Duodenal mucosa (tissue), 2 donors: Measurements from ENCODE around the gene ACSL4.

Source experiments
- H3K27ac ChIP-seq: one replicate; pipeline ENCODE4 v1.7.0; 2013; ENCODE audit warnings: low read depth, low read length
- H3K27me3 ChIP-seq, 2 donors: one replicate each; pipeline ENCODE4 v1.7.0; 2013; ENCODE audit warnings: low read length in 2 of 2, control low read depth in 1 of 2; ENCODE audit not compliant: insufficient read depth in 2 of 2, control insufficient read depth in 1 of 2
- H3K36me3 ChIP-seq, 2 donors: one replicate each; pipeline ENCODE4 v1.7.0; 2013; ENCODE audit warnings: low read length in 2 of 2, control low read depth in 1 of 2; ENCODE audit not compliant: insufficient read depth in 2 of 2, control insufficient read depth in 1 of 2
- H3K4me1 ChIP-seq, 2 donors: one replicate each; pipeline ENCODE4 v1.7.0; 2013; ENCODE audit warnings: low read length in 2 of 2, control low read depth in 1 of 2; ENCODE audit not compliant: insufficient read depth in 2 of 2, control insufficient read depth in 1 of 2
- H3K4me3 ChIP-seq, 2 donors: one replicate each; pipeline ENCODE4 v1.7.0; 2013; ENCODE audit warnings: low read length in 2 of 2, low read depth in 1 of 2
- H3K9ac ChIP-seq, 2 donors: one replicate each; pipeline ENCODE4 v1.7.0; 2013; ENCODE audit warnings: low read length in 2 of 2, low read depth in 1 of 2
- H3K9me3 ChIP-seq, 2 donors: one replicate each; pipeline ENCODE4 v1.7.0; 2013; ENCODE audit warnings: low read length in 2 of 2, control low read depth in 1 of 2; ENCODE audit not compliant: control insufficient read depth in 1 of 2

The ACSL4 gene

GRCh38 chrX:109732807-109733612 is at the start of gene ACSL4:
Gene ACSL4, minus strand, starts transcription at chrX:109733257. Its CDS starts 49,894 bp downstream, at chrX:109683363.
- peak within 1 kb of the TSS; percentile 80 to 94 for H3K9ac ChIP-seq
- no peaks in the 10 kb centered on the region for H3K9me3 ChIP-seq
- no peaks in the 10 kb centered on the region for H3K36me3 ChIP-seq
- peak within 1 kb of the TSS; percentile 89 for H3K27ac ChIP-seq
- no peaks in the 10 kb centered on the region for H3K27me3 ChIP-seq
- peak within 1 kb of the TSS; percentile 91 to 98 for H3K4me3 ChIP-seq
- peaks cover 0 to 4% of the 10 kb centered on the region in 2 donors for H3K4me1 ChIP-seq

GRCh38 chrX:109777749-109778148 is 44.7 kb upstream of the ACSL4 start:
- H3K4me1 ChIP-seq = no peaks in the 10 kb centered on the region

GRCh38 chrX:109776986-109777385 is 43.9 kb upstream of the ACSL4 start:
- Histone ChIP-seq H3K4me3 (no peak overlapping the region), H3K36me3 (no peaks in the 10 kb centered on the region), H3K4me1 (no peaks in the 10 kb centered on the region), H3K9me3 (no peaks in the 10 kb centered on the region), H3K27me3 (no peaks in the 10 kb centered on the region), H3K9ac (no peak overlapping the region), H3K27ac (no peak overlapping the region)

More at GRCh38 chrX:109777749-109778148, 44.7 kb upstream of the ACSL4 start:
- H3K36me3 ChIP-seq = no peaks in the 10 kb centered on the region
- H3K9ac ChIP-seq = no peak overlapping the region
- H3K4me3 ChIP-seq = no peak overlapping the region
- H3K27ac ChIP-seq = no peak overlapping the region
- H3K27me3 ChIP-seq = no peaks in the 10 kb centered on the region
- no peaks in the 10 kb centered on the region for H3K9me3 ChIP-seq

- H3K4me1 ChIP-seq = no peaks in the 10 kb centered on the region
- H3K4me3 ChIP-seq = no peak overlapping the region
- no peaks in the 10 kb centered on the region for H3K36me3 ChIP-seq
- H3K9ac ChIP-seq = no peak overlapping the region
- H3K27me3 ChIP-seq = no peaks in the 10 kb centered on the region
- no peaks in the 10 kb centered on the region for H3K9me3 ChIP-seq
- no peak overlapping the region for H3K27ac ChIP-seq
Measured at GRCh38 chrX:109776432-109776831, 43.4 kb upstream of the ACSL4 start.

GRCh38 chrX:109775386-109775785 is 42.3 kb upstream of the ACSL4 start:
- Histone ChIP-seq H3K4me3 (no peak overlapping the region), H3K27ac (no peak overlapping the region), H3K9ac (no peak overlapping the region), H3K36me3 (no peaks in the 10 kb centered on the region), H3K4me1 (no peaks in the 10 kb centered on the region), H3K27me3 (no peaks in the 10 kb centered on the region), H3K9me3 (no peaks in the 10 kb centered on the region)

- H3K27ac ChIP-seq = no peak overlapping the region
- no peaks in the 10 kb centered on the region for H3K36me3 ChIP-seq
- no peak overlapping the region for H3K4me3 ChIP-seq
Measured at GRCh38 chrX:109774706-109775105, 41.6 kb upstream of the ACSL4 start.

GRCh38 chrX:109774136-109774535 is 41.1 kb upstream of the ACSL4 start:
- Histone ChIP-seq H3K4me1 (no peaks in the 10 kb centered on the region), H3K27ac (no peak overlapping the region), H3K27me3 (no peaks in the 10 kb centered on the region), H3K9me3 (no peaks in the 10 kb centered on the region), H3K4me3 (no peak overlapping the region), H3K9ac (no peak overlapping the region), H3K36me3 (no peaks in the 10 kb centered on the region)

More at GRCh38 chrX:109774706-109775105, 41.6 kb upstream of the ACSL4 start:
- H3K4me1 ChIP-seq = no peaks in the 10 kb centered on the region
- H3K9me3 ChIP-seq = no peaks in the 10 kb centered on the region
- H3K9ac ChIP-seq = no peak overlapping the region
- H3K27me3 ChIP-seq = no peaks in the 10 kb centered on the region

- H3K4me3 ChIP-seq = no peak overlapping the region
- H3K9ac ChIP-seq = no peak overlapping the region
- no peaks in the 10 kb centered on the region for H3K4me1 ChIP-seq
- no peaks in the 10 kb centered on the region for H3K9me3 ChIP-seq
- no peaks in the 10 kb centered on the region for H3K36me3 ChIP-seq
- H3K27me3 ChIP-seq = no peaks in the 10 kb centered on the region
- H3K27ac ChIP-seq = no peak overlapping the region
Measured at GRCh38 chrX:109773374-109773773, 40.3 kb upstream of the ACSL4 start.

GRCh38 chrX:109770780-109771179 is 37.7 kb upstream of the ACSL4 start:
- no peaks in the 10 kb centered on the region for H3K9me3 ChIP-seq
- H3K27me3 ChIP-seq = no peaks in the 10 kb centered on the region
- no peak overlapping the region for H3K27ac ChIP-seq
- no peaks in the 10 kb centered on the region for H3K4me1 ChIP-seq
- H3K36me3 ChIP-seq = no peaks in the 10 kb centered on the region
- no peak overlapping the region for H3K9ac ChIP-seq
- H3K4me3 ChIP-seq = no peak overlapping the region

- H3K4me1 ChIP-seq = no peaks in the 10 kb centered on the region
- H3K9me3 ChIP-seq = no peaks in the 10 kb centered on the region
- H3K36me3 ChIP-seq = no peaks in the 10 kb centered on the region
- H3K27ac ChIP-seq = no peak overlapping the region
- H3K27me3 ChIP-seq = no peaks in the 10 kb centered on the region
- no peak overlapping the region for H3K4me3 ChIP-seq
- H3K9ac ChIP-seq = no peak overlapping the region
Measured at GRCh38 chrX:109760922-109761250, 27.8 kb upstream of the ACSL4 start.
